IMR-90 (cell line): Measurements from ENCODE around the gene FGF9.
A peak's percentile ranks its signal among the peaks of the same experiment; 100 is the strongest.

Source experiments
- BHLHE40 ChIP-seq: fragments of 150-350 bp; IDR thresholded peaks from 2 replicates; pipeline ENCODE4 v1.6.1; 2016; ENCODE audit warnings: mild to moderate bottlenecking, low read depth, low read length
- CEBPB ChIP-seq: IDR thresholded peaks from 2 replicates; pipeline ENCODE4 v1.6.1; 2012; ENCODE audit warnings: low read depth, low read length, improper control_type of control experiment
- ELK1 ChIP-seq: fragments of 150-350 bp; IDR thresholded peaks from 2 replicates; pipeline ENCODE4 v1.6.1; 2016; ENCODE audit warnings: low read depth, mild to moderate bottlenecking, low read length, moderate library complexity, borderline replicate concordance
- MAFK ChIP-seq: IDR thresholded peaks from 2 replicates; pipeline ENCODE4 v1.6.1; 2012; ENCODE audit warnings: low read depth, low read length, improper control_type of control experiment
- MAZ ChIP-seq: IDR thresholded peaks from 2 replicates; pipeline ENCODE4 v1.6.1; 2012; ENCODE audit warnings: low read depth, mild to moderate bottlenecking, low read length, improper control_type of control experiment, moderate library complexity, borderline replicate concordance
- POLR2A ChIP-seq: IDR thresholded peaks from 2 replicates; pipeline ENCODE4 v1.6.1; 2012; ENCODE audit warnings: mild to moderate bottlenecking, low read depth, low read length
- RAD21 ChIP-seq: IDR thresholded peaks from 2 replicates; pipeline ENCODE4 v1.6.1; 2012; ENCODE audit warnings: low read length, improper control_type of control experiment
- RFX5 ChIP-seq: IDR thresholded peaks from 2 replicates; pipeline ENCODE4 v1.8.0; 2012; ENCODE audit warnings: low read depth, mild to moderate bottlenecking, low read length, moderate library complexity
- SMC3 ChIP-seq: fragments of 150-350 bp; IDR thresholded peaks from 2 replicates; pipeline ENCODE4 v1.6.1; 2016; ENCODE audit warnings: low read depth, mild to moderate bottlenecking, antibody characterized with exemption, low read length, moderate library complexity
- TF ChIP-seq, protein P1 (sequence below): conservative IDR thresholded peaks from 2 replicates; pipeline ENCODE4 v1.5.1; 2012; ENCODE audit warnings: mild to moderate bottlenecking, low read depth, low read length, improper control_type of control experiment
- TF ChIP-seq, protein P2 (sequence below): fragments of 150-350 bp; IDR thresholded peaks from 2 replicates; pipeline ENCODE4 v1.6.1; 2017; ENCODE audit warnings: mild to moderate bottlenecking, antibody characterized with exemption, low read length, low read depth

- TF ChIP-seq, protein P1, sequence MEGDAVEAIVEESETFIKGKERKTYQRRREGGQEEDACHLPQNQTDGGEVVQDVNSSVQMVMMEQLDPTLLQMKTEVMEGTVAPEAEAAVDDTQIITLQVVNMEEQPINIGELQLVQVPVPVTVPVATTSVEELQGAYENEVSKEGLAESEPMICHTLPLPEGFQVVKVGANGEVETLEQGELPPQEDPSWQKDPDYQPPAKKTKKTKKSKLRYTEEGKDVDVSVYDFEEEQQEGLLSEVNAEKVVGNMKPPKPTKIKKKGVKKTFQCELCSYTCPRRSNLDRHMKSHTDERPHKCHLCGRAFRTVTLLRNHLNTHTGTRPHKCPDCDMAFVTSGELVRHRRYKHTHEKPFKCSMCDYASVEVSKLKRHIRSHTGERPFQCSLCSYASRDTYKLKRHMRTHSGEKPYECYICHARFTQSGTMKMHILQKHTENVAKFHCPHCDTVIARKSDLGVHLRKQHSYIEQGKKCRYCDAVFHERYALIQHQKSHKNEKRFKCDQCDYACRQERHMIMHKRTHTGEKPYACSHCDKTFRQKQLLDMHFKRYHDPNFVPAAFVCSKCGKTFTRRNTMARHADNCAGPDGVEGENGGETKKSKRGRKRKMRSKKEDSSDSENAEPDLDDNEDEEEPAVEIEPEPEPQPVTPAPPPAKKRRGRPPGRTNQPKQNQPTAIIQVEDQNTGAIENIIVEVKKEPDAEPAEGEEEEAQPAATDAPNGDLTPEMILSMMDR = peak; percentile 69
- TF ChIP-seq CEBPB = no peak
- TF ChIP-seq POLR2A = no peak
- TF ChIP-seq RFX5 = no peak
- TF ChIP-seq, protein P2, sequence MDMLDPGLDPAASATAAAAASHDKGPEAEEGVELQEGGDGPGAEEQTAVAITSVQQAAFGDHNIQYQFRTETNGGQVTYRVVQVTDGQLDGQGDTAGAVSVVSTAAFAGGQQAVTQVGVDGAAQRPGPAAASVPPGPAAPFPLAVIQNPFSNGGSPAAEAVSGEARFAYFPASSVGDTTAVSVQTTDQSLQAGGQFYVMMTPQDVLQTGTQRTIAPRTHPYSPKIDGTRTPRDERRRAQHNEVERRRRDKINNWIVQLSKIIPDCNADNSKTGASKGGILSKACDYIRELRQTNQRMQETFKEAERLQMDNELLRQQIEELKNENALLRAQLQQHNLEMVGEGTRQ = no peak
- TF ChIP-seq MAFK = no peak
- no peak for TF ChIP-seq ELK1
- TF ChIP-seq RAD21 = peak; percentile 72
- TF ChIP-seq SMC3 = peak; percentile 82
- no peak for TF ChIP-seq BHLHE40
- no peak for TF ChIP-seq MAZ
Observed at GRCh38 chr13:21638319-21639282, 32.3 kb upstream of the FGF9 start.
